Skeletal muscle cell (primary cell): ENCODE data around the gene KLRG1.

Experiments
- DNase-seq: peaks from one replicate; pipeline ENCODE4 v3.0.0-alpha.2; 2010; ENCODE audit warnings: low read depth
- H3K4me3 ChIP-seq: 2 replicates; pipeline ENCODE4 v1.5.1; 2011; ENCODE audit warnings: low read depth, mild to moderate bottlenecking, control low read depth, low read length, moderate library complexity

KLRG1 gene

GRCh38 chr12:9036227-9036626, 46.9 kb downstream of the KLRG1 start:
- DNase-seq = no peak

GRCh38 chr12:9037431-9037830, 48.1 kb downstream of the KLRG1 start:
- no peak overlapping the region for H3K4me3 ChIP-seq

More at GRCh38 chr12:9036227-9036626, 46.9 kb downstream of the KLRG1 start:
- no peak overlapping the region for H3K4me3 ChIP-seq

GRCh38 chr12:9039397-9039977, 50.1 kb downstream of the KLRG1 start:
- no peak overlapping the region for H3K4me3 ChIP-seq
- no peak for DNase-seq

More at GRCh38 chr12:9037431-9037830, 48.1 kb downstream of the KLRG1 start:
- no peak for DNase-seq

GRCh38 chr12:9040484-9041186, 51.3 kb downstream of the KLRG1 start:
- no peak for DNase-seq

GRCh38 chr12:9041321-9041720, 52.0 kb downstream of the KLRG1 start:
- DNase-seq = no peak
- no peak overlapping the region for H3K4me3 ChIP-seq

More at GRCh38 chr12:9040484-9041186, 51.3 kb downstream of the KLRG1 start:
- no peak overlapping the region for H3K4me3 ChIP-seq

- no peak for DNase-seq
- H3K4me3 ChIP-seq = no peak overlapping the region
Measured at GRCh38 chr12:9043766-9044165, 54.4 kb downstream of the KLRG1 start.

- H3K4me3 ChIP-seq = no peak overlapping the region
- no peak for DNase-seq
Measured at GRCh38 chr12:9047105-9047504, 57.8 kb downstream of the KLRG1 start.

- no peak for DNase-seq
- no peak overlapping the region for H3K4me3 ChIP-seq
Measured at GRCh38 chr12:9048930-9049329, 59.6 kb downstream of the KLRG1 start.

- no peak for DNase-seq
Measured at GRCh38 chr12:9049520-9050133, 60.3 kb downstream of the KLRG1 start.

GRCh38 chr12:9050521-9051157, 61.3 kb downstream of the KLRG1 start:
- DNase-seq = no peak

More at GRCh38 chr12:9049520-9050133, 60.3 kb downstream of the KLRG1 start:
- H3K4me3 ChIP-seq = no peak overlapping the region

GRCh38 chr12:9051158-9051550, 61.8 kb downstream of the KLRG1 start:
- H3K4me3 ChIP-seq = no peak overlapping the region
- DNase-seq = no peak

More at GRCh38 chr12:9050521-9051157, 61.3 kb downstream of the KLRG1 start:
- no peak overlapping the region for H3K4me3 ChIP-seq

GRCh38 chr12:9052610-9053009, 63.3 kb downstream of the KLRG1 start:
- DNase-seq = no peak
- H3K4me3 ChIP-seq = no peak overlapping the region
